ENCODE data around the gene SGF29. TPM values are rescaled to one million over a fixed set of nuclear protein-coding genes. Genes with fewer than 3 reads are reported as not detected.
"Not testable (repeated sequence)": the region's sequence is repeated elsewhere in the genome, so short reads cannot be mapped to it uniquely, and the experiment has no call there.

The SGF29 gene
- total RNA-seq, 1 experiment from 2014 or later, result 23.5 TPM

GRCh38 chr16:28544998-28545397 is 8.7 kb upstream of the SGF29 start:
- H3K4me3 Mint-ChIP-seq (ENCODE audit: unreplicated experiment), result no peak overlapping the region
- CTCF ChIA-PET, result interaction anchor here (0.6 to 0.9 kb wide), 2 partner anchors 10 to 400 kb away, joined by 3 to 4 read pairs; no protein-coding TSS in a partner anchor
- peaks cover 4% of the 10 kb centered on the region for H3K4me1 Mint-ChIP-seq (ENCODE audit: insufficient read depth, unreplicated experiment)
- H3K27ac Mint-ChIP-seq (ENCODE audit: low read depth, unreplicated experiment), result no peak overlapping the region
- BruUV-seq (replicated peaks), result no TSS peak
- DNase-seq (ENCODE audit: unreplicated experiment), result no peak
- no peaks in the 10 kb centered on the region for H3K9me3 Mint-ChIP-seq (ENCODE audit: unreplicated experiment)
- intact Hi-C loops (cut with micrococcal nuclease), result loop anchor here (5.0 kb wide), 2 partner anchors 72 to 332 kb away; partner anchors contain the start of gene ATP2A1
- POLR2A ChIA-PET, result interaction anchor here (0.6 kb wide), 1 partner anchor 55 kb away, joined by 3 read pairs; no protein-coding TSS in a partner anchor
- no peaks in the 10 kb centered on the region for H3K27me3 Mint-ChIP-seq (ENCODE audit: insufficient read depth, unreplicated experiment)
- TF ChIP-seq CTCF (IDR thresholded peaks at IDR 0.05; ENCODE audit: unreplicated experiment), result no peak
- no peaks in the 10 kb centered on the region for H3K36me3 Mint-ChIP-seq (ENCODE audit: insufficient read depth, unreplicated experiment)

GRCh38 chr16:28545964-28546363 is 7.8 kb upstream of the SGF29 start:
- BruUV-seq (replicated peaks); H3K4me3 Mint-ChIP-seq (ENCODE audit: unreplicated experiment); H3K36me3 Mint-ChIP-seq (ENCODE audit: insufficient read depth, unreplicated experiment); H3K27ac Mint-ChIP-seq (ENCODE audit: low read depth, unreplicated experiment); DNase-seq (ENCODE audit: unreplicated experiment); H3K27me3 Mint-ChIP-seq (ENCODE audit: insufficient read depth, unreplicated experiment); H3K9me3 Mint-ChIP-seq (ENCODE audit: unreplicated experiment); CTCF ChIA-PET; H3K4me1 Mint-ChIP-seq (ENCODE audit: insufficient read depth, unreplicated experiment): not testable (repeated sequence)
- POLR2A ChIA-PET, result interaction anchor here (0.6 kb wide), 1 partner anchor 56 kb away, joined by 3 read pairs; no protein-coding TSS in a partner anchor
- intact Hi-C loops (cut with micrococcal nuclease), result loop anchor here (5.0 kb wide), 2 partner anchors 71 to 331 kb away; partner anchors contain the start of gene ATP2A1

GRCh38 chr16:28546626-28547025 is 7.1 kb upstream of the SGF29 start:
- CTCF ChIA-PET, result no interaction called here
- BruUV-seq (replicated peaks), result no TSS peak
- no peak overlapping the region for H3K4me3 Mint-ChIP-seq (ENCODE audit: unreplicated experiment)
- H3K27me3 Mint-ChIP-seq (ENCODE audit: insufficient read depth, unreplicated experiment), result no peaks in the 10 kb centered on the region
- POLR2A ChIA-PET, result interaction anchor here (2.0 kb wide), 1 partner anchor 7 kb away, joined by 6 read pairs; no protein-coding TSS in a partner anchor
- H3K9me3 Mint-ChIP-seq (ENCODE audit: unreplicated experiment), result no peaks in the 10 kb centered on the region
- peaks cover 4% of the 10 kb centered on the region for H3K4me1 Mint-ChIP-seq (ENCODE audit: insufficient read depth, unreplicated experiment)
- H3K27ac Mint-ChIP-seq (ENCODE audit: low read depth, unreplicated experiment), result no peak overlapping the region
- DNase-seq (ENCODE audit: unreplicated experiment), result no peak
- intact Hi-C loops (cut with micrococcal nuclease), result loop anchor here (5.0 kb wide), 2 partner anchors 71 to 331 kb away; partner anchors contain the start of gene ATP2A1
- TF ChIP-seq CTCF (IDR thresholded peaks at IDR 0.05; ENCODE audit: unreplicated experiment), result no peak
- no peaks in the 10 kb centered on the region for H3K36me3 Mint-ChIP-seq (ENCODE audit: insufficient read depth, unreplicated experiment)

GRCh38 chr16:28548306-28548802 is 5.4 kb upstream of the SGF29 start:
- Mint-ChIP-seq H3K9me3 (ENCODE audit: unreplicated experiment) (no peaks in the 10 kb centered on the region), H3K4me3 (ENCODE audit: unreplicated experiment) (no peak overlapping the region), H3K27me3 (ENCODE audit: insufficient read depth, unreplicated experiment) (no peaks in the 10 kb centered on the region), H3K36me3 (ENCODE audit: insufficient read depth, unreplicated experiment) (no peaks in the 10 kb centered on the region), H3K27ac (ENCODE audit: low read depth, unreplicated experiment) (no peak overlapping the region), H3K4me1 (ENCODE audit: insufficient read depth, unreplicated experiment) (peaks cover 4% of the 10 kb centered on the region)
- POLR2A ChIA-PET, result interaction anchor here (2.0 to 2.9 kb wide), 2 partner anchors 9 to 57 kb away, joined by 6 to 10 read pairs; partner anchors contain the start of gene CLN3
- no TSS peak for BruUV-seq (replicated peaks)
- CTCF ChIA-PET, result interaction anchor here (1.3 kb wide), 1 partner anchor 56 kb away, joined by 4 read pairs; the partner anchor contains the start of gene CLN3
- no peak for DNase-seq (ENCODE audit: unreplicated experiment)
- intact Hi-C loops (cut with micrococcal nuclease), result loop anchor here (5.0 kb wide), 2 partner anchors 69 to 329 kb away; partner anchors contain the start of gene ATP2A1
- TF ChIP-seq CTCF (IDR thresholded peaks at IDR 0.05; ENCODE audit: unreplicated experiment), result no peak

Data from MCF 10A (cell line).